Measurements from ENCODE around the gene USP24. TPM values are rescaled to one million over a fixed set of nuclear protein-coding genes. Genes with fewer than 3 reads are reported as not detected.

Gene USP24
- polyA plus RNA-seq, 1 donor (not counting 4 experiments of a cell fraction or from before 2014, with no cell fraction given), result 22.5 TPM

- no peaks in the 10 kb centered on the region for H3K9me1 ChIP-seq (ENCODE audit: control insufficient read depth, extremely low read depth, insufficient read depth, low read length)
- H3K27me3 ChIP-seq (ENCODE audit: control insufficient read depth, extremely low read depth, insufficient read depth, low read length), result no peaks in the 10 kb centered on the region
- H3K4me3 ChIP-seq (ENCODE audit: control insufficient read depth in 2 of 3, extremely low read depth in 1 of 3, insufficient read depth in 2 of 3, low read depth in 1 of 3, low read length in 3 of 3), result no peak overlapping the region
- peaks cover 18% of the 10 kb centered on the region for H3K4me1 ChIP-seq (ENCODE audit: control insufficient read depth, extremely low read depth, insufficient read depth, low read length)
- peaks cover 63 to 65% of the 10 kb centered on the region in 2 experiments for H3K36me3 ChIP-seq (ENCODE audit: control insufficient read depth in 2 of 2, extremely low read depth in 1 of 2, insufficient read depth in 2 of 2, low read length in 2 of 2)
- TF ChIP-seq, protein P1, sequence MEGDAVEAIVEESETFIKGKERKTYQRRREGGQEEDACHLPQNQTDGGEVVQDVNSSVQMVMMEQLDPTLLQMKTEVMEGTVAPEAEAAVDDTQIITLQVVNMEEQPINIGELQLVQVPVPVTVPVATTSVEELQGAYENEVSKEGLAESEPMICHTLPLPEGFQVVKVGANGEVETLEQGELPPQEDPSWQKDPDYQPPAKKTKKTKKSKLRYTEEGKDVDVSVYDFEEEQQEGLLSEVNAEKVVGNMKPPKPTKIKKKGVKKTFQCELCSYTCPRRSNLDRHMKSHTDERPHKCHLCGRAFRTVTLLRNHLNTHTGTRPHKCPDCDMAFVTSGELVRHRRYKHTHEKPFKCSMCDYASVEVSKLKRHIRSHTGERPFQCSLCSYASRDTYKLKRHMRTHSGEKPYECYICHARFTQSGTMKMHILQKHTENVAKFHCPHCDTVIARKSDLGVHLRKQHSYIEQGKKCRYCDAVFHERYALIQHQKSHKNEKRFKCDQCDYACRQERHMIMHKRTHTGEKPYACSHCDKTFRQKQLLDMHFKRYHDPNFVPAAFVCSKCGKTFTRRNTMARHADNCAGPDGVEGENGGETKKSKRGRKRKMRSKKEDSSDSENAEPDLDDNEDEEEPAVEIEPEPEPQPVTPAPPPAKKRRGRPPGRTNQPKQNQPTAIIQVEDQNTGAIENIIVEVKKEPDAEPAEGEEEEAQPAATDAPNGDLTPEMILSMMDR (optimal IDR thresholded peaks at IDR 0.05 in 1 of 3, IDR thresholded peaks at IDR 0.05 in 1 of 3, conservative IDR thresholded peaks at IDR 0.05 in 1 of 3; ENCODE audit: extremely low read depth in 1 of 3, insufficient read depth in 2 of 3, low read length in 3 of 3), result no peak
- no peak for TF ChIP-seq EZH2 (IDR thresholded peaks at IDR 0.05; ENCODE audit: low read length)
- H4K20me1 ChIP-seq (ENCODE audit: control insufficient read depth, extremely low read depth, insufficient read depth, low read length), result peaks cover 2% of the 10 kb centered on the region
- H3K27ac ChIP-seq (ENCODE audit: control insufficient read depth, insufficient read depth, low read length), result no peak overlapping the region
- H3K4me2 ChIP-seq (ENCODE audit: control insufficient read depth, extremely low read depth, insufficient read depth, low read depth, low read length), result no peak overlapping the region
- DNase-seq (ENCODE audit: low read depth, low spot score) (no peak), FAIRE-seq (no peak)
- no peak overlapping the region for H2AFZ ChIP-seq (ENCODE audit: control insufficient read depth, low read length)
- no peak overlapping the region for H3K9ac ChIP-seq (ENCODE audit: control insufficient read depth, extremely low read depth, insufficient read depth, low read length)
- dilution Hi-C loops (cut with MboI; ENCODE audit: extremely low pct_ligation_motif_present, low sequenced_read_pairs), result no loop called here
- no peaks in the 10 kb centered on the region for H3K9me3 ChIP-seq (ENCODE audit: control insufficient read depth, low read depth, low read length)
- peaks cover 43% of the 10 kb centered on the region for H3K79me2 ChIP-seq (ENCODE audit: control insufficient read depth, insufficient read depth, low read length)
These were observed 158.6 kb downstream of the USP24 start for GRCh38 chr1:55056632-55056992.

GRCh38 chr1:55055951-55056631, 159.1 kb downstream of the USP24 start:
- peaks cover 22% of the 10 kb centered on the region for H3K4me1 ChIP-seq (ENCODE audit: control insufficient read depth, extremely low read depth, insufficient read depth, low read length)
- peaks cover 61 to 62% of the 10 kb centered on the region in 2 experiments for H3K36me3 ChIP-seq (ENCODE audit: control insufficient read depth in 2 of 2, extremely low read depth in 1 of 2, insufficient read depth in 2 of 2, low read length in 2 of 2)
- no peaks in the 10 kb centered on the region for H3K9me3 ChIP-seq (ENCODE audit: control insufficient read depth, low read depth, low read length)
- TF ChIP-seq, protein P1 (optimal IDR thresholded peaks at IDR 0.05 in 1 of 3, IDR thresholded peaks at IDR 0.05 in 1 of 3, conservative IDR thresholded peaks at IDR 0.05 in 1 of 3; ENCODE audit: extremely low read depth in 1 of 3, insufficient read depth in 2 of 3, low read length in 3 of 3), result no peak
- H4K20me1 ChIP-seq (ENCODE audit: control insufficient read depth, extremely low read depth, insufficient read depth, low read length), result peaks cover 7% of the 10 kb centered on the region
- no peak overlapping the region for H3K4me3 ChIP-seq (ENCODE audit: control insufficient read depth in 2 of 3, extremely low read depth in 1 of 3, insufficient read depth in 2 of 3, low read depth in 1 of 3, low read length in 3 of 3)
- no peak overlapping the region for H3K9ac ChIP-seq (ENCODE audit: control insufficient read depth, extremely low read depth, insufficient read depth, low read length)
- peaks cover 47% of the 10 kb centered on the region for H3K79me2 ChIP-seq (ENCODE audit: control insufficient read depth, insufficient read depth, low read length)
- no peaks in the 10 kb centered on the region for H3K27me3 ChIP-seq (ENCODE audit: control insufficient read depth, extremely low read depth, insufficient read depth, low read length)
- dilution Hi-C loops (cut with MboI; ENCODE audit: extremely low pct_ligation_motif_present, low sequenced_read_pairs), result no loop called here
- H3K4me2 ChIP-seq (ENCODE audit: control insufficient read depth, extremely low read depth, insufficient read depth, low read depth, low read length), result no peak overlapping the region
- FAIRE-seq, result no peak
- no peak for DNase-seq (ENCODE audit: low read depth, low spot score)
- H3K27ac ChIP-seq (ENCODE audit: control insufficient read depth, insufficient read depth, low read length), result no peak overlapping the region
- H3K9me1 ChIP-seq (ENCODE audit: control insufficient read depth, extremely low read depth, insufficient read depth, low read length), result no peaks in the 10 kb centered on the region
- H2AFZ ChIP-seq (ENCODE audit: control insufficient read depth, low read length), result no peak overlapping the region

Measured in keratinocyte (primary cell).